BE2C (cell line): ENCODE measurements around the gene FN1.

Experiments
- DNase-seq: peaks from one replicate; pipeline ENCODE4 v3.0.0-alpha.2; 2020
- H3K27me3 ChIP-seq: fragments of 250-450 bp; sonication (Bioruptor Pico); 2 replicates; pipeline ENCODE4 v1.5.1; 2020; ENCODE audit warnings: mild to moderate bottlenecking
- H3K36me3 ChIP-seq: fragments of 250-450 bp; sonication (Bioruptor Pico); 2 replicates; pipeline ENCODE4 v1.5.1; 2020; ENCODE audit warnings: mild to moderate bottlenecking
- H3K4me1 ChIP-seq: fragments of 250-450 bp; sonication (Bioruptor Pico); 2 replicates; pipeline ENCODE4 v1.5.1; 2020
- H3K4me3 ChIP-seq: 2 replicates; pipeline ENCODE4 v1.5.1; 2011; ENCODE audit warnings: low read depth, low read length
- H3K9me3 ChIP-seq: fragments of 250-450 bp; sonication (Bioruptor Pico); 2 replicates; pipeline ENCODE4 v1.5.1; 2020
- TF ChIP-seq, protein P1 (sequence below): IDR thresholded peaks from 2 replicates; pipeline ENCODE4 v1.5.1; 2012; ENCODE audit warnings: mild to moderate bottlenecking, low read depth, low read length

FN1 gene

DNA sequence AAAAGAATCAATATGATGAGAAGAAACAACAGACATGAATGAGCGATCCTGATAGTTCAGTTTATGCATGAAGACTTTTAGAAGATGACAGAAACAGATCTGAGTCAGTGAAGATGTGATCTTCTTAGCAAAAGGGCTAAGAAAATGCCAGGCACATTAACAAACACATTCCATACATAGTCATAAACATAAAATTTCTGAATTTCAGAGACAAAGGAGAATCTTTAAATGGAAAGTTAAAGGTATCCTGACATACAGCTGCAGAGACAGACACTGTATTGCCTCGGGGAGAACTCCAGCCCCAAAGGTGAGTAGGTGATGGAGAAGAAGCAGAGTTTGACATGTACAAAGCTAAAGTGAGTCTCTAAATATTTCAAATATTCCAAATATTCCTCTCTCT lies 40.6 kb upstream of the FN1 start:
- TF ChIP-seq, protein P1, sequence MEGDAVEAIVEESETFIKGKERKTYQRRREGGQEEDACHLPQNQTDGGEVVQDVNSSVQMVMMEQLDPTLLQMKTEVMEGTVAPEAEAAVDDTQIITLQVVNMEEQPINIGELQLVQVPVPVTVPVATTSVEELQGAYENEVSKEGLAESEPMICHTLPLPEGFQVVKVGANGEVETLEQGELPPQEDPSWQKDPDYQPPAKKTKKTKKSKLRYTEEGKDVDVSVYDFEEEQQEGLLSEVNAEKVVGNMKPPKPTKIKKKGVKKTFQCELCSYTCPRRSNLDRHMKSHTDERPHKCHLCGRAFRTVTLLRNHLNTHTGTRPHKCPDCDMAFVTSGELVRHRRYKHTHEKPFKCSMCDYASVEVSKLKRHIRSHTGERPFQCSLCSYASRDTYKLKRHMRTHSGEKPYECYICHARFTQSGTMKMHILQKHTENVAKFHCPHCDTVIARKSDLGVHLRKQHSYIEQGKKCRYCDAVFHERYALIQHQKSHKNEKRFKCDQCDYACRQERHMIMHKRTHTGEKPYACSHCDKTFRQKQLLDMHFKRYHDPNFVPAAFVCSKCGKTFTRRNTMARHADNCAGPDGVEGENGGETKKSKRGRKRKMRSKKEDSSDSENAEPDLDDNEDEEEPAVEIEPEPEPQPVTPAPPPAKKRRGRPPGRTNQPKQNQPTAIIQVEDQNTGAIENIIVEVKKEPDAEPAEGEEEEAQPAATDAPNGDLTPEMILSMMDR: no peak
- H3K36me3 ChIP-seq: no peaks in the 10 kb centered on the region
- H3K4me3 ChIP-seq: no peak overlapping the region
- DNase-seq: no peak
- H3K27me3 ChIP-seq: no peaks in the 10 kb centered on the region
- H3K9me3 ChIP-seq: no peaks in the 10 kb centered on the region
- no peaks in the 10 kb centered on the region for H3K4me1 ChIP-seq

DNA sequence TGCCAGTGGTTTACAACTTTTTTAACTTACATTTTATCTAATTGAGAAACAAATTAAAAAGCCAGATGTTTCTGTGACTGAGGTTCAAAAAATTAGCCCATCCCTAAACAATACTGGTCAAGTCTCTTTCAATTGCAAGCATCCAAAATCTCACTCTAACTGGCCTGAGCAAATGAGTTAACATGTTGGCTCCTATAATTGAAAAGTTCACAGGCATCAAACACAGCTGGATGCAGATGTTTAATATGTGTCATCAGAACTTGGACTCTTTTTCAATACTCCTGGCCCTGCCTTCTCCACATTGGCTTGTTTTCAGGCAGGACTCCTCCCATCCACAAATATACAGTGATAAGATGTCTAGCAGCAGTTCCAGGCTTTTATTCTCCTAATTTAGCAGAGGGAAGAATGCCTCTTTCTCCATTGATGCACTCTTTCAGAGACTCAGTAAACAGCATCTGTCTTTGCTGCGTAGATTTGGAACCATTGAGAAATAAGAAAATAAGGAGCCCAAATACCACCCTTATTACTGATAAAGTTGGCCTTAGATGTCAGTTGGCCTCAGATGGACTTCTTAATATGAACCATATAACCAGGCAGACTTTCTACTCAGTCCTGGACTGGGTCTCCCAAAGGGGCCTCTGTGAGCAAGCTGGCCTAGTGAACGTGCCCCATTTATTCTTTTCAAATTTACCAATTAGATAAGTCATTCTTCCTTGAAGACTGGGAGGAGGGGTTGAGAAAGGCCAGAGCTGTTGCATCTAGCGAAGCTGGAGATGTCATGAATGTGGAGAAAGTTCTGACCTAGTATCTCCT lies 30.4 kb upstream of the FN1 start:
- no peaks in the 10 kb centered on the region for H3K4me1 ChIP-seq
- DNase-seq: no peak
- H3K36me3 ChIP-seq: no peaks in the 10 kb centered on the region
- H3K27me3 ChIP-seq: no peaks in the 10 kb centered on the region
- no peak overlapping the region for H3K4me3 ChIP-seq
- no peaks in the 10 kb centered on the region for H3K9me3 ChIP-seq
- TF ChIP-seq, protein P1: no peak

DNA sequence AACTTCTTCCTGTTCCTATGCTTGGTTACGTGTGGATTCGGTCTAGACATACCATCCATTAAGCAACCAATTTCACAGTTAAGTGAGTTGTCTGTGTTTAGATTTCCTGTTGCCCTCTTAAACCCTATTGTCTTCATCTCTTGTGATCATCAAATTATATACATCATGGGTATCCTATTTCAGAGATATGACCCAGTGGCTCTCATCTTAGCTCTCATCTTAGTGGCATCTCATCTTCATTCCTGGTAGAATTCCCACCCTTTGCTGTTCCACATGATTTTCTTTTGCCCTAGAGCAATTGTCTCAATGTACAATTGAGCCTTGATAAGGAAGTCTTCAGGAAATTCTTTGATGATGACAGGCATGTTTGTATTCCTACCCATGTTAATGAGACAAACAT lies 29.4 kb upstream of the FN1 start:
- no peak for DNase-seq
- Histone ChIP-seq H3K4me3 (no peak overlapping the region), H3K4me1 (no peaks in the 10 kb centered on the region), H3K27me3 (no peaks in the 10 kb centered on the region), H3K9me3 (no peaks in the 10 kb centered on the region), H3K36me3 (no peaks in the 10 kb centered on the region)
- TF ChIP-seq, protein P1: no peak

DNA sequence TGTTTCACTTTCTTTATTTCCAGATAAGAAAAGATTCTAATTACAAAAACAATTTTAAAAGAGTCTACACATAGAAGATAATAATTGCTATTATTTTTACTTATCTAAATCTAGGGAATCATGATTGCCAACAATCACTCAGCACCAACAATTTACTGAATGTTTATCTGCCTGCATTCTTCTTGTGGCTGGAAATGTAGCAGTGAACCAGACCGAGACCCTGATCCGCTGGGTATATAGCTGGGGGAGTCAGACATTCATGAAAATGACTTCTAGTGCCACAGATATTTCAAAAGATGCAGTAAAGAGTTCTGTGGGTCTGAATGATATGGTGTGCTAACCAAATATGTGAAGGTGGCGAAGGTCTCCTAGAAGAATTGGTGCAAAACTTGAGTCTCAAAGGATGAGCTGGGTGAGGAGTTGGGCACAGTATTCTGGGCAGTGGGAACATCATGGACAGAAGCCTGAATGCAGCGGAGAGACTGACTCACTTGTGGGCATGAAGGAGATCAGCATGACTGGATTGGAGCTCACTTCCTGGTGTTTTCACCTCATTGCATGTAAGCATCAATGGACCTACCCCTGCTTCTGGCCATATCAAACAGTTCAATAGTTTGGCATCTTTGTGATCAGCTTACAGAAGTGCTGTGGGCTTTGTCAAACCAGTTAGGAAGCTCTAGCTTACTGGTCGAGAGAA lies 26.1 kb upstream of the FN1 start:
- Histone ChIP-seq H3K4me1 (no peaks in the 10 kb centered on the region), H3K4me3 (no peak overlapping the region), H3K36me3 (no peaks in the 10 kb centered on the region), H3K27me3 (no peaks in the 10 kb centered on the region), H3K9me3 (no peaks in the 10 kb centered on the region)
- TF ChIP-seq, protein P1: no peak
- DNase-seq: no peak

DNA sequence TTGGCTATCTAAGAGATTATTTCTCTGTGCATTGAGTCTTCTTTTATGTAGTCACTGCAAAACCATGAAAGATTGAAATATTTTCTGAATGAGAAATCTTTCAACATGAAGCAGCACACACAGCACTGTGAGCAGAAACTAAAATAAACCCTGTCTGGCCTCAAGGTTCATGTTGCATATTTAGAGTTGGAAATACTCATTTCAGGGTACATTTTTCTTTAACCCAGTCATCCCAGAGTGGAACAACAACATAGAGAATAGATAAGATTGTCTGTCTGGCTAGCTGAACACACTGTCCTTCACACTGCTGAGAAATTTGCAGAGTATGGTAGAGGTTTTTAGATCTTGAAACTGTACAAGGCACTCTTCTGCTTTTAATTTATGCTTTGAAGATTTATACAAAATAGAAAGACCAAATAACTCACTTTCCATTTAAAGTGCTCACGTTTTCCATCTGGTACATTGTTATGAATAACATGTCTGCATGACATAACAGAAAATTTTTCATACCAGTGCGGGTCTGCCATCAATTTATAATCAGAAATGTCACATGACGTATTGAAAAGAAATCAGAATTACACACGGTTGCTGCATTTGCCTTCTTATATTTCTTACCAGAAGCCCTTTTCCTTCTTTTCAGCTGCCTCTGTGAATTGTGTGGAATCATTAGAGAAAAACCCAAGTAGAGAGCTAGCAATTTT lies 25.0 kb upstream of the FN1 start:
- DNase-seq: no peak
- Histone ChIP-seq H3K9me3 (no peaks in the 10 kb centered on the region), H3K27me3 (no peaks in the 10 kb centered on the region), H3K4me1 (no peaks in the 10 kb centered on the region), H3K36me3 (no peaks in the 10 kb centered on the region), H3K4me3 (no peak overlapping the region)
- TF ChIP-seq, protein P1: no peak

DNA sequence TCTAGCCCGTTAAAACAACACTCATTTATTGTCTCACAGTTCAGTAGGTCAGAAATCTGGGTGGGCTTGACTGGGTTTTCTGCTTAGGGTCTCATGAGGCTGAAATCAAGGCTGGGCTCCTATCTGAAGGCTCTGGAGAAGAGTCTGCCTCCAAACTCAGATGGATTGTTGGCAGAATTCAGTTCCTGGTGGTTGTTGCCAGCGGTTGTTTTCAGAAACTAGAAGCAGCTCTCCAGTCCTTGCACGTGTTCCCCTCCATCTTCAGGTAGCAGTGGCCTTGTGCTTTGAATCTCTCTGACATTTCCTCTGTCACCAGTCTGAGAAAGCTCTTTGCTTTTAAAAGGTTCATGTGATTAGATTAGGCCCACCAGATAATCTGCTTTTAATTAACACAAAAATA lies 20.1 kb upstream of the FN1 start:
- DNase-seq: no peak

More for the DNA sequence above, 20.1 kb upstream of the FN1 start:
- TF ChIP-seq, protein P1: no peak
- H3K36me3 ChIP-seq: no peaks in the 10 kb centered on the region
- no peak overlapping the region for H3K4me3 ChIP-seq
- H3K4me1 ChIP-seq: no peaks in the 10 kb centered on the region
- no peaks in the 10 kb centered on the region for H3K27me3 ChIP-seq
- no peaks in the 10 kb centered on the region for H3K9me3 ChIP-seq
